Thymus (tissue), 11 donors: ENCODE data around the gene ZSCAN10. TPM values are rescaled to one million over a fixed set of nuclear protein-coding genes. Genes with fewer than 3 reads are reported as not detected.
A peak's percentile ranks its signal among the peaks of the same experiment; 100 is the strongest.
"Not testable (repeated sequence)": the region's sequence is repeated elsewhere in the genome, so short reads cannot be mapped to it uniquely, and the experiment has no call there.

Experiments
- DNase-seq, 9 donors: peaks; one replicate each; pipeline ENCODE4 v3.0.0-alpha.2; 2013; ENCODE audit warnings: low spot score in 9 of 9, low read depth in 6 of 9, missing footprints in 1 of 9
- H3K27ac ChIP-seq, 2 donors: one replicate each; pipeline ENCODE4 v1.5.1; 2013; ENCODE audit warnings: control low read depth in 1 of 2, low read depth in 1 of 2, low read length in 1 of 2, mild to moderate bottlenecking in 1 of 2, moderate library complexity in 1 of 2
- H3K27me3 ChIP-seq, 2 donors: one replicate each; pipeline ENCODE4 v1.5.1; 2013; ENCODE audit warnings: low read length in 1 of 2; ENCODE audit not compliant: control insufficient read depth in 2 of 2, insufficient read depth in 1 of 2
- H3K36me3 ChIP-seq, 2 donors: one replicate each; pipeline ENCODE4 v1.5.1; 2013; ENCODE audit warnings: low read length in 1 of 2, mild to moderate bottlenecking in 1 of 2, moderate library complexity in 1 of 2; ENCODE audit not compliant: control insufficient read depth in 2 of 2, insufficient read depth in 2 of 2
- H3K4me1 ChIP-seq, 2 donors: one replicate each; pipeline ENCODE4 v1.5.1; 2013; ENCODE audit warnings: low read length in 2 of 2; ENCODE audit not compliant: control insufficient read depth in 2 of 2, insufficient read depth in 2 of 2
- H3K4me3 ChIP-seq, 2 donors: one replicate each; pipeline ENCODE4 v1.5.1; 2013; ENCODE audit warnings: low read length in 2 of 2, control low read depth in 1 of 2, mild to moderate bottlenecking in 1 of 2
- H3K9me3 ChIP-seq, 2 donors: one replicate each; pipeline ENCODE4 v1.5.1; 2013; ENCODE audit warnings: low read length in 1 of 2, mild to moderate bottlenecking in 1 of 2; ENCODE audit not compliant: control insufficient read depth in 2 of 2, insufficient read depth in 1 of 2
- WGBS: extraction: QIAGEN DNeasy Blood & Tissue Kit; methylation state at CpG from one replicate; pipeline ENCODE4 v1.1.7; 2013; 5-methylcytosine and 5-hydroxymethylcytosine counted together
- polyA plus RNA-seq: library from polyadenylated mRNA; stranded (reverse); fragments of 200-250 nt; gene quantifications from one replicate; pipeline ENCODE4 v1.2.3, GENCODE V29; 2013
- total RNA-seq: library from RNA; stranded (reverse); fragments of 120-200 nt; gene quantifications from one replicate; pipeline ENCODE4 v1.2.4, GENCODE V29; 2013
- donor health status: healthy.

The ZSCAN10 gene
- total and polyA plus RNA-seq, 2 donors, result 0.05 to 0.11 TPM

DNA sequence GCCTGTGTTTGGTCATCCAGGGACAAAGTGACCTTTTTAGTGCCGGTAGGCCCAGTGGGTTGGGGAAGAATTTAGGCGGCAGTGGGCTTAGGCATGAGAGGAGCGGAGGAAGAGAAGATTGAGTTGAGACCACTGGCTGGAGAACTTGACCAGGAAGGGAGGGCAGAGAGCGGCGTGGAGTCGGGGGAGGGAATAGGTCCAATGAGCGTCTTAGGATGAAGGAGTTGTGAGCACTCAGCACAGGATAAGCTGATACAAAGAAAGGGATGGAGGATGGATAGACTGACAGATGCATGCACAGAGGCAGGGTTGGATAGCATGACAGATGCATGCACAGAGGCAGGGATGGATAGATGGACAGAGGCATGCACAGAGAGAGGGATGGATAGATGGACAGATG, 25.6 kb downstream of the ZSCAN10 start:
- Histone ChIP-seq H3K36me3 (peaks cover 10 to 12% of the 10 kb centered on the region in 2 donors), H3K27ac (peak overlapping the region; percentile 97 to 99), H3K4me1 (peaks cover 53 to 92% of the 10 kb centered on the region in 2 donors), H3K27me3 (no peaks in the 10 kb centered on the region), H3K9me3 (peaks cover 0 to 16% of the 10 kb centered on the region in 2 donors), H3K4me3 (no peak overlapping the region)
- 95% methylated on average over 7 of the region's 7 CpGs for WGBS
- no peak for DNase-seq

GRCh38 chr16:3072576-3073263, 26.4 kb downstream of the ZSCAN10 start:
- Histone ChIP-seq H3K36me3 (peaks cover 13 to 17% of the 10 kb centered on the region in 2 donors), H3K4me1 (peaks cover 58 to 93% of the 10 kb centered on the region in 2 donors), H3K27ac (peak overlapping the region; percentile 77 to 83), H3K9me3 (peaks cover 0 to 14% of the 10 kb centered on the region in 2 donors)
- H3K4me3 ChIP-seq, H3K27me3 ChIP-seq: not testable (repeated sequence)
- DNase-seq, result peak in 1 of 9 donors; percentile 60
- 65% methylated on average over 17 of the region's 18 CpGs for WGBS

GRCh38 chr16:3072148-3072547, 26.9 kb downstream of the ZSCAN10 start:
- not testable (repeated sequence) for DNase-seq, H3K4me3 ChIP-seq, H3K27me3 ChIP-seq
- H3K4me1 ChIP-seq, result peaks cover 60 to 93% of the 10 kb centered on the region in 2 donors
- H3K27ac ChIP-seq, result peak overlapping the region; percentile 61 to 67
- peaks cover 13 to 19% of the 10 kb centered on the region in 2 donors for H3K36me3 ChIP-seq
- peaks cover 0 to 13% of the 10 kb centered on the region in 2 donors for H3K9me3 ChIP-seq
- WGBS, result 44% methylated on average over 3 of the region's 4 CpGs

GRCh38 chr16:3071655-3072054, 27.4 kb downstream of the ZSCAN10 start:
- Histone ChIP-seq H3K27me3 (no peaks in the 10 kb centered on the region), H3K4me1 (peaks cover 57 to 91% of the 10 kb centered on the region in 2 donors), H3K9me3 (peaks cover 0 to 8% of the 10 kb centered on the region in 2 donors)

GRCh38 chr16:3070608-3071111, 28.4 kb downstream of the ZSCAN10 start:
- H3K27me3 ChIP-seq, result no peaks in the 10 kb centered on the region
- peaks cover 13 to 19% of the 10 kb centered on the region in 2 donors for H3K36me3 ChIP-seq
- WGBS, result 94% methylated on average over 9 of the region's 9 CpGs
- H3K27ac ChIP-seq, result peak overlapping the region; percentile 67 to 68
- no peaks in the 10 kb centered on the region for H3K9me3 ChIP-seq
- no peak for DNase-seq
- no peak overlapping the region for H3K4me3 ChIP-seq
- H3K4me1 ChIP-seq, result peaks cover 51 to 91% of the 10 kb centered on the region in 2 donors

More at GRCh38 chr16:3071655-3072054, 27.4 kb downstream of the ZSCAN10 start:
- no peak for DNase-seq
- Histone ChIP-seq H3K36me3 (peaks cover 13 to 19% of the 10 kb centered on the region in 2 donors), H3K4me3 (no peak overlapping the region), H3K27ac (peak overlapping the region; percentile 58 to 67)
- WGBS, result 95% methylated on average over 7 of the region's 7 CpGs

- H3K27ac ChIP-seq, result not testable (repeated sequence)
Observed at GRCh38 chr16:3069146-3069545, 29.9 kb downstream of the ZSCAN10 start.

GRCh38 chr16:3068487-3068886, 30.6 kb downstream of the ZSCAN10 start:
- WGBS, result 80% methylated on average over 4 of the region's 4 CpGs
- H3K27me3 ChIP-seq, result no peaks in the 10 kb centered on the region
- H3K27ac ChIP-seq, result peak overlapping the region; percentile 37 to 53
- H3K4me1 ChIP-seq, result peaks cover 41 to 83% of the 10 kb centered on the region in 2 donors
- no peak for DNase-seq
- H3K9me3 ChIP-seq, result no peaks in the 10 kb centered on the region
- peaks cover 13 to 19% of the 10 kb centered on the region in 2 donors for H3K36me3 ChIP-seq
- peak overlapping the region in 1 of 2 donors; percentile 83 for H3K4me3 ChIP-seq

More at GRCh38 chr16:3069146-3069545, 29.9 kb downstream of the ZSCAN10 start:
- not testable (repeated sequence) for H3K4me3 ChIP-seq, DNase-seq, H3K9me3 ChIP-seq, H3K27me3 ChIP-seq
- Histone ChIP-seq H3K4me1 (peaks cover 48 to 89% of the 10 kb centered on the region in 2 donors), H3K36me3 (peaks cover 13 to 19% of the 10 kb centered on the region in 2 donors)
- 95% methylated on average over 10 of the region's 11 CpGs for WGBS

DNA sequence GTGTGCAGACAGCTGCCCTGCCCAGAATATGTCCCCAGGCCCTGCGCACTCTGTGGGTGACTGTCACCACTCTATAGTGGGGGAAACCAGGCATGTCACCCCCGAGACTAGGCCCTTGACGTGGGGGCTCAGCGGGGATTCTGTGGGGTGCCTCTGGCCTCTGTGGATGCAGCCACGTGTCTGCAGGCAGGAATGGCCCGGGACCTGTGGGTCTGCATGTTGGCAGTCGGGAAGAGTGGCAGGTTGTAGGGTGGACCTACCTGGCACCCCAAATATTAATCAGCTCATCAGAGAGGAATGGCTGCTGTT, 32.7 kb downstream of the ZSCAN10 start:
- H3K36me3 ChIP-seq, result peaks cover 13 to 19% of the 10 kb centered on the region in 2 donors
- no peak for DNase-seq
- peak overlapping the region; percentile 50 to 83 for H3K4me3 ChIP-seq
- H3K27me3 ChIP-seq, result no peaks in the 10 kb centered on the region
- WGBS, result 89% methylated on average over 7 of the region's 7 CpGs
- peaks cover 32 to 70% of the 10 kb centered on the region in 2 donors for H3K4me1 ChIP-seq
- peak overlapping the region; percentile 38 to 51 for H3K27ac ChIP-seq
- H3K9me3 ChIP-seq, result no peaks in the 10 kb centered on the region

DNA sequence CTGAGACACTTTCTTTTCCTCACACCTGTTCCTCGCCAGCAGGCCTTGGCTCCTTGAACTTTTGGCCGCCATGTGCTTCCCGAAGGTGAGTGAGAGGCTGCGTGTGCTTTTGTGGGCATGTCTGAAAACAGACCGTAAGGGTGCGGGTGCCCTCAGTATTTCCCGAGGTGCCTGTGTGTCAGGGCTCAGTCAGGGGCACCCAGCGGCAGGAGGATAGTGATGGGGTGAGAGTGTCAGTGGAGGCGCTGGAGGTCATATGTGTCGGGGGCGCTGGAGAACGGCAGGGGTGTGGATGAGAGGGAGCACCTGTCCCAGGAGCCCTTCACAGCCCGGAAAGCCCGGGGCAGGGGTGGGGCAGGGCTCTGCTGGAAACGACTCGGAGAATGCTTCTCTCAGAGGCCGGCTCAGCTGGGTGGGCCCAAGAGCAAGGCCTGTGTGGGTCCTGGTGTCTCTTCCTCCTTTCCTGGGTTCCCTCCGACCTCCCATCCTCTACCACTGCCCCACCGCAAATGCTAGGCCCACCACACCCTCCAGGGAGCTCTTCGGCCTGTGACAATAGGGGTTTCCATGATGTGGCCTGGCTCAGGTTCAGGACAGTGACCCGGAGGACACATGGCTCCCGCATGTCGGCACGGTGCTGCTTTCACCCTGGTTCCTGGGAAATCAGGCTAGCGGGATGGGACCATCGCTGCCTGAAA, 33.2 kb downstream of the ZSCAN10 start:
- Histone ChIP-seq H3K4me1 (peaks cover 27 to 67% of the 10 kb centered on the region in 2 donors), H3K9me3 (no peaks in the 10 kb centered on the region), H3K27me3 (no peaks in the 10 kb centered on the region), H3K4me3 (peak overlapping the region; percentile 50 to 83), H3K27ac (peak overlapping the region; percentile 51 to 64), H3K36me3 (peaks cover 13 to 19% of the 10 kb centered on the region in 2 donors)
- 85% methylated on average over 26 of the region's 26 CpGs for WGBS
- DNase-seq, result no peak
